HUES6 (cell line): ENCODE results near the gene HTR4.

Experiments
- H3K27ac ChIP-seq: 2 replicates; pipeline ENCODE4 v1.7.0; 2013; ENCODE audit warnings: low read depth, mild to moderate bottlenecking, low read length, inconsistent platforms
- H3K27me3 ChIP-seq: 2 replicates; pipeline ENCODE4 v1.6.1; 2013; ENCODE audit warnings: low read length; ENCODE audit not compliant: control insufficient read depth, insufficient read depth
- H3K36me3 ChIP-seq: 2 replicates; pipeline ENCODE4 v1.6.1; 2013; ENCODE audit warnings: low read length; ENCODE audit not compliant: control insufficient read depth, insufficient read depth
- H3K4me1 ChIP-seq: 2 replicates; pipeline ENCODE4 v1.6.1; 2013; ENCODE audit warnings: low read length; ENCODE audit not compliant: control insufficient read depth, insufficient read depth
- H3K4me3 ChIP-seq: 2 replicates; pipeline ENCODE4 v1.5.1; 2013; ENCODE audit warnings: low read depth, low read length
- H3K9ac ChIP-seq: one replicate; pipeline ENCODE4 v1.6.1; 2013; ENCODE audit warnings: mild to moderate bottlenecking, low read length
- H3K9me3 ChIP-seq: 2 replicates; pipeline ENCODE4 v1.6.1; 2013; ENCODE audit warnings: low read depth, low read length; ENCODE audit not compliant: control insufficient read depth, insufficient read depth

Gene HTR4

DNA sequence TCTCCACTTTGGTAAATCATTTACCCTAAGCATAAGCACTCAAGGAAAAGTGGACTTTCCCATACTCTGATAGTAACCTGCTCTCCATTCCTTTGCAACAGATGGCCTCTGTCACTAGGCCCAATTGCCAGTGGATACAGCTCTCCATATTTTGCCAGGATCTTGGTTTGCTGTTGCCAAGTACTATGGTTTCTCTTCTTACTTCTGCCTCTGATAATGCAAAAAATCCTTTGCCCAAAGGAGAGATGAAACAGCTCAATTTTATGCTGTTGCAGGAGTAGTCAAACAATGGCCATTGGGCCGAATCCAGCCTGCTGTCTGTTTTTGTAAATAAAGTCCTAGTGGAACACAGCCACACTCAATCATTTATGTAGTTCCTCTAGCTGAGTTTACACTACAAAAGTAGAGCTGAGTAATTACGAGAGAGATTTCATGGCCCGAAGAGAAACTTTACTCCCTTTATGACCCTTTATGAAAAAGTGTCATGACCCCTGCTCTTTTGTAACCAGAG is 92.5 kb downstream of the HTR4 start:
- Histone ChIP-seq H3K36me3 (no peaks in the 10 kb centered on the region), H3K9me3 (no peaks in the 10 kb centered on the region), H3K4me3 (no peak overlapping the region), H3K9ac (no peak overlapping the region), H3K27me3 (no peaks in the 10 kb centered on the region; the same call in 1 of the 2 replicates), H3K4me1 (peaks cover 12% of the 10 kb centered on the region), H3K27ac (no peak overlapping the region)

DNA sequence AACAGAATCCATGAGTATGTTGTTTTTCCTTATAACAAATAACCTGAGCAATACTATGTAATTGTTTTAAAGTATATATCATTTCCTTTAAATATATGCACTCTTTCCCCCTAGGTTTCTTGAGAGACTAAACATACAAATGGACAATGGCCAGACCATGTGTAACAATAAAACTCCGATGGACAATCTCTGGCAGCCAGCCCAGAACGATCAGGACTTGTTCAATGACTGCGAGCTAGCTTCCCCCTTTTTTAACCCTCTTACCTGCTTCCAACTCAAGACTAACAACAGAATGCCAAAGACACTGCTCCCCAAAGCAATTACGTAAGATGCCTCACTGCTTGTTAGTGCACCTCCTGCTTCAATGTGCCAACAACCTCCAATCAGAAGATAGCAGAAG is 94.9 kb downstream of the HTR4 start:
- Histone ChIP-seq H3K27me3 (no peaks in the 10 kb centered on the region), H3K4me1 (peaks cover 12% of the 10 kb centered on the region), H3K9ac (no peak overlapping the region), H3K27ac (no peak overlapping the region), H3K4me3 (no peak overlapping the region), H3K9me3 (no peaks in the 10 kb centered on the region), H3K36me3 (no peaks in the 10 kb centered on the region)

DNA sequence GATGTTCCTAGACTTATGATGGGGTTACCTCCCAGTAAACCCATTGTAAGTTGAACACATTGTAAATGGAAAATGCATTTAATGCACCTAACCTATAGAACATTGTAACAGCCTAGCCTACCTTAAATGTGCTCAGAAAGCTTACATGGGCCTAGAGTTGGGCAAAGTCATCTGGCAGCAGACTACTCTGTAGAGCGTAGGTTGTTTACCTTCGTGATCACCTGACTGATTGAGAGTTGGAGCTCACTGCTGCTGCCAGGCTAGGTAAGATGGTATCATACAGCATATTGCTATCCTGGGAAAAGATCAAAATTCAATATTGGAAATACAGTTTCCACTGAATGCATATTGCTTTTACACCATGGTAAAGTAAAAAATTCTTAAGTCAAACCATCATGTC is 95.4 kb downstream of the HTR4 start:
- H3K27ac ChIP-seq, result no peak overlapping the region
- H3K4me1 ChIP-seq, result peaks cover 12% of the 10 kb centered on the region
- no peak overlapping the region for H3K9ac ChIP-seq
- H3K36me3 ChIP-seq, result no peaks in the 10 kb centered on the region
- H3K4me3 ChIP-seq, result no peak overlapping the region
- H3K27me3 ChIP-seq, result no peaks in the 10 kb centered on the region
- no peaks in the 10 kb centered on the region for H3K9me3 ChIP-seq

DNA sequence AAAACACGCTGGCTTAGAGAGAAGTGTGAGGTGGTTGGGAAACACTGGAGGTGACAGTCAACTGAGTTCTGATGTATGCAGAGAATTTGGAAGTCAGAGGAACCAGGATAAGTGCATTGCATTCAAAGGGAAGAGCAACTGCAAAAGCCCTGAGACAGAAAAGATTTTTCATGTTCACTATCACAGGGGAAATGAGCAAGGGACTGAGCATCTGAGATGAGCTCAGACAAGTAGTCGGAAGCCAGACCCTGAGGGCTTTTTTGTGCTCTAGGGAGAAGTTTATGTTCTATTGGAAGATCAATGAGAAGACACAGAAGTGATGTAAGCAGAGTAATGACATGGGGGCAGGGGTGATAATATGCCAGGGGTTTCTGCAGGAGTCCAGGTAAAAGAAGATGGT is 97.5 kb downstream of the HTR4 start:
- peaks cover 12% of the 10 kb centered on the region for H3K4me1 ChIP-seq
- no peaks in the 10 kb centered on the region for H3K27me3 ChIP-seq
- no peaks in the 10 kb centered on the region for H3K36me3 ChIP-seq
- no peak overlapping the region for H3K27ac ChIP-seq
- H3K9me3 ChIP-seq, result no peaks in the 10 kb centered on the region
- no peak overlapping the region for H3K4me3 ChIP-seq
- H3K9ac ChIP-seq, result no peak overlapping the region

DNA sequence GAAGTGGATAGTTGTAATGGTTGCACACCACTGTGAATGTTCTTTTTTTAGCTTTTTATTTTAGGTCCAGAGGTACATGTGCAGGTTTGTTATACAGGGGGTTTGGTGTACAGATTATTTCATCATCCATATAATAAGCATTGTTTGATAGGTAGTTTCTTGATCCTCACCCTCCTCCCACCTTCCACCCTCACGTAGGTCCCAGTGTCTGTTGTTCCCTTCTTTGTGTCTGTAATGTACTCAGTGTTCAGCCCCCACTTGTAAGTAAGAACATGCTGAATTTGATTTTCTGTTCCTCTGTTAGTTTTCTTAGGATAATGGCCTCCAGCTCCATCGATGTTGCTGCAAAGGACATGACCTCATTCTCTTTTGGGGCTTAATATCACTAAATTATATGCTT is 99.7 kb downstream of the HTR4 start:
- Histone ChIP-seq H3K9me3 (no peaks in the 10 kb centered on the region), H3K36me3 (no peaks in the 10 kb centered on the region), H3K27me3 (no peaks in the 10 kb centered on the region), H3K27ac (no peak overlapping the region), H3K4me3 (no peak overlapping the region), H3K4me1 (peaks cover 12% of the 10 kb centered on the region), H3K9ac (no peak overlapping the region)

- Histone ChIP-seq H3K27ac (no peak overlapping the region), H3K4me3 (no peak overlapping the region), H3K9ac (no peak overlapping the region)
Measured at GRCh38 chr5:148543727-148544126, 110.6 kb downstream of the HTR4 start.

GRCh38 chr5:148542812-148543211 is 111.5 kb downstream of the HTR4 start:
- Histone ChIP-seq H3K27me3 (no peaks in the 10 kb centered on the region), H3K9ac (no peak overlapping the region), H3K9me3 (peaks cover 5% of the 10 kb centered on the region; the same call in 1 of the 2 replicates), H3K36me3 (no peaks in the 10 kb centered on the region), H3K4me1 (no peaks in the 10 kb centered on the region), H3K4me3 (no peak overlapping the region), H3K27ac (no peak overlapping the region)

More at GRCh38 chr5:148543727-148544126, 110.6 kb downstream of the HTR4 start:
- Histone ChIP-seq H3K36me3 (no peaks in the 10 kb centered on the region), H3K9me3 (peaks cover 5% of the 10 kb centered on the region; the same call in 1 of the 2 replicates), H3K27me3 (no peaks in the 10 kb centered on the region), H3K4me1 (no peaks in the 10 kb centered on the region)

GRCh38 chr5:148541054-148541835 is 113.1 kb downstream of the HTR4 start:
- H3K27me3 ChIP-seq, result no peaks in the 10 kb centered on the region
- no peak overlapping the region for H3K9ac ChIP-seq
- H3K27ac ChIP-seq, result no peak overlapping the region
- peaks cover 5% of the 10 kb centered on the region; the same call in 1 of the 2 replicates for H3K9me3 ChIP-seq
- no peak overlapping the region for H3K4me3 ChIP-seq
- no peaks in the 10 kb centered on the region for H3K4me1 ChIP-seq
- H3K36me3 ChIP-seq, result no peaks in the 10 kb centered on the region

DNA sequence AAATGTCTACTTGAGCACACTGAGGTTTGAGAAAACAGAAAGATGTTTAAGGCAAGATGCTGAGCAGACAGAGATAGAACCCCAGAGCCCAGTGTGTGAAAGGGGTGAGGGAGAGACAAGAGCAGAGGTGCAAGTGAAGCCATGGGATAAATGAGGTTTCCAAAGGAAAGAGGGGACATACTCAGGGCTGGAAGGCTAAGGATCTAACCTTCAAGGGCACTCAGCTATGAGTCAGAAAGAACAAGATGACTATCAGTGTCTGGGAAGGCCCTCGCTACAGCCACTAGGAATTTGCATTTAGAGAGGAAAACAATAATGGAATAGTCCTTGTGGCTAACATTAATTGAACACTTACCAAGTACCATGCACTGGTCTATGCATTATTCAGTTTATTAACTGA is 113.7 kb downstream of the HTR4 start:
- no peak overlapping the region for H3K9ac ChIP-seq
- no peaks in the 10 kb centered on the region for H3K36me3 ChIP-seq
- H3K9me3 ChIP-seq, result peaks cover 5% of the 10 kb centered on the region; the same call in 1 of the 2 replicates
- H3K27me3 ChIP-seq, result no peaks in the 10 kb centered on the region
- no peak overlapping the region for H3K4me3 ChIP-seq
- H3K4me1 ChIP-seq, result no peaks in the 10 kb centered on the region
- no peak overlapping the region for H3K27ac ChIP-seq

- H3K9me3 ChIP-seq, result peaks cover 5% of the 10 kb centered on the region; the same call in 1 of the 2 replicates
- H3K27me3 ChIP-seq, result no peaks in the 10 kb centered on the region
- H3K4me1 ChIP-seq, result no peaks in the 10 kb centered on the region
- no peak overlapping the region for H3K27ac ChIP-seq
- no peaks in the 10 kb centered on the region for H3K36me3 ChIP-seq
- H3K9ac ChIP-seq, result no peak overlapping the region
- no peak overlapping the region for H3K4me3 ChIP-seq
Measured at GRCh38 chr5:148539851-148540250, 114.5 kb downstream of the HTR4 start.

DNA sequence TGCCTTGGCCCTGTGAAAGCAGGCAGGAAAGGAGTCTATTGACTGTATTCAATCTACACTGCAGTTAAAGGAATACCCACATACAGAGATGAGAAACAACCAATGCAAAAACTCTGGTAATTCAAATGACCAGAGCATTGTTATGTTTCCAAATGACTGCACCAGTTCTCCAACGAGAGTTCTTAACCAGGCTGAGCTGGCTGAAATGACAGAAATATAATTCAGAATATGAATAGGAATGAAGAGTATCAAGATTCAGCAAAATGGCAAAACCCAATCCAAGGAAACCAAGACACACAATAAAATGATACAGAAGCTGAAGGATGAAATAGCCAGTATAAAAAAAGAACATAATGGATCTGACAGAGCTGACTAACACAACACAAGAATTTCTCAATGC is 119.1 kb downstream of the HTR4 start:
- no peak overlapping the region for H3K27ac ChIP-seq
- no peak overlapping the region for H3K4me3 ChIP-seq

More for the DNA sequence above, 119.1 kb downstream of the HTR4 start:
- H3K36me3 ChIP-seq, result no peaks in the 10 kb centered on the region
- H3K4me1 ChIP-seq, result no peaks in the 10 kb centered on the region
- no peaks in the 10 kb centered on the region for H3K27me3 ChIP-seq
- H3K9me3 ChIP-seq, result peaks cover 23% of the 10 kb centered on the region
- H3K9ac ChIP-seq, result no peak overlapping the region
